Measurements from ENCODE around the gene CPZ. TPM values are rescaled to one million over a fixed set of nuclear protein-coding genes. Genes with fewer than 3 reads are reported as not detected.

Gene CPZ
- total and polyA plus RNA-seq, 2 donors (not counting 1 experiment from before 2014, with no cell fraction given): not detected

- 95% methylated on average over 23 of the region's 23 CpGs for WGBS (ENCODE audit: insufficient coverage)
Observed at GRCh38 chr4:8601086-8601485, 8.5 kb downstream of the CPZ start.

GRCh38 chr4:8601556-8601955, 9.0 kb downstream of the CPZ start:
- no peaks in the 10 kb centered on the region for H3K27me3 ChIP-seq (replicated peaks in 1 of 4; ENCODE audit: control extremely low read depth in 1 of 4, control insufficient read depth in 3 of 4, insufficient read depth in 4 of 4, low read length in 3 of 4)
- no peak overlapping the region for H3K4me3 Mint-ChIP-seq
- no peak overlapping the region for H2AFZ ChIP-seq (ENCODE audit: insufficient read depth, low read depth, low read length, poor library complexity, severe bottlenecking)
- no peak for DNase-seq
- no peak overlapping the region for H3K4me2 ChIP-seq (replicated peaks; ENCODE audit: low read depth, low read length, poor library complexity, severe bottlenecking)
- no peak overlapping the region for H3K9ac ChIP-seq (ENCODE audit: low read length)
- 80% methylated on average over 9 of the region's 10 CpGs for WGBS (ENCODE audit: insufficient coverage)
- no peak overlapping the region for H3K27ac Mint-ChIP-seq
- intact Hi-C loops (cut with micrococcal nuclease): no loop called here
- ChIA-PET CTCF (no interaction called here), POLR2A (no interaction called here)
- no peaks in the 10 kb centered on the region for H3K4me1 ChIP-seq (ENCODE audit: control insufficient read depth in 2 of 2, insufficient read depth in 2 of 2, low read length in 2 of 2)
- ATAC-seq (ENCODE audit: low read depth): no peak
- no peaks in the 10 kb centered on the region for H3K9me3 ChIP-seq (ENCODE audit: control extremely low read depth in 1 of 3, control insufficient read depth in 2 of 3, insufficient read depth in 1 of 3, low read length in 2 of 3)
- H3K4me1 Mint-ChIP-seq: no peaks in the 10 kb centered on the region
- H4K20me1 ChIP-seq (ENCODE audit: control insufficient read depth, insufficient read depth, low read length, poor library complexity, severe bottlenecking): no peaks in the 10 kb centered on the region
- H3K79me2 ChIP-seq (ENCODE audit: control insufficient read depth, insufficient read depth, low read length): no peaks in the 10 kb centered on the region
- H3K36me3 ChIP-seq (replicated peaks in 1 of 2; ENCODE audit: control extremely low read depth in 1 of 2, control insufficient read depth in 1 of 2, extremely low read depth in 1 of 2, insufficient read depth in 2 of 2, low read length in 1 of 2): no peaks in the 10 kb centered on the region
- H3K27ac ChIP-seq (ENCODE audit: low read length in 2 of 2): no peak overlapping the region
- no peaks in the 10 kb centered on the region for H3K9me3 Mint-ChIP-seq (ENCODE audit: insufficient read depth)
- TF ChIP-seq CTCF (IDR thresholded peaks at IDR 0.05) (no peak), EZH2 (IDR thresholded peaks at IDR 0.05; ENCODE audit: borderline replicate concordance, insufficient read depth, low read depth, low read length, poor library complexity, severe bottlenecking) (no peak)
- no peaks in the 10 kb centered on the region for H3K27me3 Mint-ChIP-seq
- H3K4me3 ChIP-seq (ENCODE audit: control extremely low read depth in 1 of 5, extremely low read depth in 1 of 5, insufficient read depth in 1 of 5, low read depth in 2 of 5, low read length in 4 of 5): no peak overlapping the region

More at GRCh38 chr4:8601086-8601485, 8.5 kb downstream of the CPZ start:
- POLR2A ChIA-PET: no interaction called here
- H3K4me2 ChIP-seq (replicated peaks; ENCODE audit: low read depth, low read length, poor library complexity, severe bottlenecking): no peak overlapping the region
- Mint-ChIP-seq H3K9me3 (ENCODE audit: insufficient read depth) (no peaks in the 10 kb centered on the region), H3K4me3 (no peak overlapping the region), H3K27ac (no peak overlapping the region), H3K4me1 (no peaks in the 10 kb centered on the region), H3K27me3 (no peaks in the 10 kb centered on the region)
- H3K36me3 ChIP-seq (replicated peaks in 1 of 2; ENCODE audit: control extremely low read depth in 1 of 2, control insufficient read depth in 1 of 2, extremely low read depth in 1 of 2, insufficient read depth in 2 of 2, low read length in 1 of 2): no peaks in the 10 kb centered on the region
- ATAC-seq (ENCODE audit: low read depth) (no peak), DNase-seq (no peak)
- H3K27me3 ChIP-seq (replicated peaks in 1 of 4; ENCODE audit: control extremely low read depth in 1 of 4, control insufficient read depth in 3 of 4, insufficient read depth in 4 of 4, low read length in 3 of 4): no peaks in the 10 kb centered on the region
- H3K27ac ChIP-seq (ENCODE audit: low read length in 2 of 2): no peak overlapping the region
- intact Hi-C loops (cut with micrococcal nuclease): no loop called here
- H3K9ac ChIP-seq (ENCODE audit: low read length): no peak overlapping the region
- H2AFZ ChIP-seq (ENCODE audit: insufficient read depth, low read depth, low read length, poor library complexity, severe bottlenecking): no peak overlapping the region
- no peaks in the 10 kb centered on the region for H3K79me2 ChIP-seq (ENCODE audit: control insufficient read depth, insufficient read depth, low read length)
- no peak overlapping the region for H3K4me3 ChIP-seq (ENCODE audit: control extremely low read depth in 1 of 5, extremely low read depth in 1 of 5, insufficient read depth in 1 of 5, low read depth in 2 of 5, low read length in 4 of 5)
- CTCF ChIA-PET: no interaction called here
- no peaks in the 10 kb centered on the region for H4K20me1 ChIP-seq (ENCODE audit: control insufficient read depth, insufficient read depth, low read length, poor library complexity, severe bottlenecking)
- no peak for TF ChIP-seq EZH2 (IDR thresholded peaks at IDR 0.05; ENCODE audit: borderline replicate concordance, insufficient read depth, low read depth, low read length, poor library complexity, severe bottlenecking)
- no peaks in the 10 kb centered on the region for H3K4me1 ChIP-seq (ENCODE audit: control insufficient read depth in 2 of 2, insufficient read depth in 2 of 2, low read length in 2 of 2)
- no peaks in the 10 kb centered on the region for H3K9me3 ChIP-seq (ENCODE audit: control extremely low read depth in 1 of 3, control insufficient read depth in 2 of 3, insufficient read depth in 1 of 3, low read length in 2 of 3)
